Liver (tissue), 9 donors: ENCODE measurements around the gene MYO7A. TPM values are rescaled to one million over a fixed set of nuclear protein-coding genes. Genes with fewer than 3 reads are reported as not detected.

Source experiments
- DNase-seq: peaks from one replicate; pipeline ENCODE4 v3.0.0-alpha.2; 2017; ENCODE audit warnings: low spot score
- H3K27ac ChIP-seq, 2 donors: one replicate each; pipeline ENCODE4 v1.7.0; 2013; ENCODE audit warnings: inconsistent platforms in 2 of 2, low read length in 2 of 2, control low read depth in 1 of 2, low read depth in 1 of 2, mild to moderate bottlenecking in 1 of 2
- H3K27me3 ChIP-seq, 4 donors: one replicate each; pipeline versions ENCODE4 v1.6.1 to v1.7.0; 2013; ENCODE audit warnings: low read length in 3 of 4, inconsistent platforms in 1 of 4, mild to moderate bottlenecking in 1 of 4, moderate library complexity in 1 of 4; ENCODE audit not compliant: control insufficient read depth in 4 of 4, insufficient read depth in 4 of 4
- H3K36me3 ChIP-seq, 4 donors: one replicate each; pipeline versions ENCODE4 v1.6.1 to v1.7.0; 2013; ENCODE audit warnings: low read length in 3 of 4, mild to moderate bottlenecking in 3 of 4, low read depth in 1 of 4, moderate library complexity in 1 of 4; ENCODE audit not compliant: control insufficient read depth in 4 of 4, insufficient read depth in 3 of 4
- H3K4me1 ChIP-seq, 4 donors: one replicate each; pipeline versions ENCODE4 v1.6.1 to v1.7.0; 2013; ENCODE audit warnings: low read length in 3 of 4, mild to moderate bottlenecking in 3 of 4, moderate library complexity in 1 of 4; ENCODE audit not compliant: control insufficient read depth in 4 of 4, insufficient read depth in 4 of 4
- H3K4me3 ChIP-seq, 3 donors: one replicate each; pipeline versions ENCODE4 v1.6.1 to v1.7.0; 2013; ENCODE audit warnings: low read length in 3 of 3, control low read depth in 1 of 3, low read depth in 1 of 3, mild to moderate bottlenecking in 1 of 3
- H3K9ac ChIP-seq, 2 donors: one replicate each; pipeline ENCODE4 v1.7.0; 2013; ENCODE audit warnings: low read length in 2 of 2, mild to moderate bottlenecking in 2 of 2, moderate library complexity in 2 of 2, control low read depth in 1 of 2, low read depth in 1 of 2
- H3K9me3 ChIP-seq, 4 donors: one replicate each; pipeline versions ENCODE4 v1.6.1 to v1.7.0; 2013; ENCODE audit warnings: low read length in 3 of 4; ENCODE audit not compliant: control insufficient read depth in 4 of 4
- EGR1 ChIP-seq, 2 donors: IDR thresholded peaks; 2 replicates each; pipeline ENCODE4 v1.6.1; 2016 to 2018; ENCODE audit warnings: antibody characterized with exemption in 2 of 2, low read depth in 2 of 2
- FOXA1 ChIP-seq: IDR thresholded peaks from 2 replicates; pipeline ENCODE4 v1.6.1; 2016; ENCODE audit warnings: antibody characterized with exemption
- FOXA2 ChIP-seq: IDR thresholded peaks from 2 replicates; pipeline ENCODE4 v1.6.1; 2016; ENCODE audit warnings: antibody characterized with exemption
- GABPA ChIP-seq, 2 donors: IDR thresholded peaks in 1 of 2; conservative IDR thresholded peaks in 1 of 2; 2 replicates each; pipeline ENCODE4 v1.6.1; 2016; ENCODE audit warnings: antibody characterized with exemption in 2 of 2, mild to moderate bottlenecking in 1 of 2, moderate library complexity in 1 of 2
- HNF4A ChIP-seq, 2 donors: conservative IDR thresholded peaks; 2 replicates each; pipeline ENCODE4 v1.6.1; 2016; ENCODE audit warnings: antibody characterized with exemption in 2 of 2, mild to moderate bottlenecking in 2 of 2
- HNF4G ChIP-seq: IDR thresholded peaks from 2 replicates; pipeline ENCODE4 v1.6.1; 2016; ENCODE audit warnings: antibody characterized with exemption
- JUND ChIP-seq, 2 donors: IDR thresholded peaks; 2 replicates each; pipeline ENCODE4 v1.6.1; 2016; ENCODE audit warnings: antibody characterized with exemption in 2 of 2
- MAX ChIP-seq: IDR thresholded peaks from 2 replicates; pipeline ENCODE4 v1.6.1; 2016; ENCODE audit warnings: antibody characterized with exemption
- NR2F2 ChIP-seq: IDR thresholded peaks from 2 replicates; pipeline ENCODE4 v1.6.1; 2016; ENCODE audit warnings: antibody characterized with exemption
- RAD21 ChIP-seq, 2 donors: IDR thresholded peaks; 2 replicates each; pipeline ENCODE4 v1.6.1; 2016; ENCODE audit warnings: antibody characterized with exemption in 2 of 2, mild to moderate bottlenecking in 2 of 2
- REST ChIP-seq: IDR thresholded peaks from 2 replicates; pipeline ENCODE4 v1.6.1; 2016; ENCODE audit warnings: antibody characterized with exemption, mild to moderate bottlenecking
- RXRA ChIP-seq, 2 donors: IDR thresholded peaks; 2 replicates each; pipeline ENCODE4 v1.6.1; 2017 to 2018; ENCODE audit warnings: antibody characterized with exemption in 2 of 2, mild to moderate bottlenecking in 1 of 2
- SP1 ChIP-seq: IDR thresholded peaks from 2 replicates; pipeline ENCODE4 v1.6.1; 2018; ENCODE audit warnings: antibody characterized with exemption, mild to moderate bottlenecking
- TAF1 ChIP-seq: conservative IDR thresholded peaks from 2 replicates; pipeline ENCODE4 v1.6.1; 2016; ENCODE audit warnings: antibody characterized with exemption, mild to moderate bottlenecking
- YY1 ChIP-seq: IDR thresholded peaks from 2 replicates; pipeline ENCODE4 v1.6.1; 2016; ENCODE audit warnings: antibody characterized with exemption, mild to moderate bottlenecking
- WGBS: extraction: QIAGEN DNeasy Blood & Tissue Kit; methylation state at CpG from one replicate; pipeline ENCODE4 v1.1.7; 2013; 5-methylcytosine and 5-hydroxymethylcytosine counted together
- polyA plus RNA-seq, 2 donors: library from polyadenylated mRNA; stranded (reverse) in 1 of 2; unstranded in 1 of 2; fragments of 200-250 nt in 1 of 2; fragments of >200 nt in 1 of 2; fragmentation: Nextera tagmentation in 1 of 2; extraction: Ambion mirVana in 1 of 2; gene quantifications; one replicate each; pipeline versions ENCODE4 v1.2.1 to v1.2.3, GENCODE V29; 2013 to 2015
- total RNA-seq, 2 donors: library from RNA; depleted of rRNA; stranded (reverse); fragments of >200 nt; gene quantifications; one replicate each; pipeline ENCODE4 v1.2.3, GENCODE V29; 2014
- TF ChIP-seq, protein P1 (sequence below): IDR thresholded peaks from 2 replicates; pipeline ENCODE4 v1.6.1; 2016; ENCODE audit warnings: antibody characterized with exemption
- TF ChIP-seq, protein P2 (sequence below): IDR thresholded peaks from 2 replicates; pipeline ENCODE4 v1.6.1; 2016; ENCODE audit warnings: antibody characterized with exemption
- TF ChIP-seq, protein P3 (sequence below): fragments of 150-350 bp; IDR thresholded peaks from 2 replicates; pipeline ENCODE4 v1.5.1; 2017; ENCODE audit warnings: improper control_type of control experiment, low read depth, low read length; ENCODE audit not compliant: missing input control
- donor health status: healthy.
- donor health status: healthy.
- donor health status: healthy.
- donor health status: healthy.
- donor health status: healthy.

Gene MYO7A
- total and polyA plus RNA-seq, 4 donors = 7.3 to 33.6 (median 11.3) TPM

DNA sequence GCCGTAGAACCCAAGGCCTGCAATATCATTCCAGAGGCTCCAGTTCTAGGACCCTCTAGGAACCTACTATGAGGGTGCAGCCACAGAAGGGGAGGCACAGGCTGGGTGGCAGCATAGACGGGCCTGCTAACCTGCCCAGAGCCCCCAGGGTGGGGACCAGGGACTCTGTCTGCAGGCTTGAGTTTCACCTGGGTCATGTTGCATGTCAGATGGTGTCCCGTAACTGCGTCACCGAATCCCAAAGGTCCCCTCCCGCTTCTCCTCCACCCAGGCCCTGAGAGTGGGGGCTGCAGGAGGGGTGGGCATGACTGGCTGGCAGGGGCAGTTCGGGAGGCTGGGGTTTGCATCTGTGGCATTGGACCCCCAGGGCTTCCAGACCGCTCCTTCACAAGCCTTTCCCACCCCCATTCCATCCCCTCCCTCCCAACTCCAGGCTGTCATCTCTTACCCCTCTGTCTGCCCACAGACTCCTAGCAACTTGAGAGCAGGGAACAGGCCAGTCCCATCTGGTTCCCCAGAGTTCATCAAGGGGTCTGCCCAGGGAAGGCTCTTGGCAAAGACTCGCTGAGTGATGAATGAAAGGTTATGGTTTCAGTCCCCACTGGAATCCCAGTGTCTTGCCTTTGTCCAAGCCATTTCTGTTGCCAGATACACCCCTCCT is 16.3 kb downstream of the MYO7A start:
- no peak overlapping the region for H3K9ac ChIP-seq
- peaks cover 13 to 35% (median 23%) of the 10 kb centered on the region in 4 donors for H3K4me1 ChIP-seq
- H3K9me3 ChIP-seq = no peaks in the 10 kb centered on the region
- DNase-seq = no peak
- H3K27me3 ChIP-seq = no peaks in the 10 kb centered on the region
- no peak overlapping the region for H3K4me3 ChIP-seq
- no peaks in the 10 kb centered on the region for H3K36me3 ChIP-seq
- TF ChIP-seq FOXA1 (no peak), TAF1 (no peak), FOXA2 (no peak), YY1 (no peak), HNF4A (conservative IDR thresholded peaks at IDR 0.05) (no peak), SP1 (no peak), GABPA (IDR thresholded peaks at IDR 0.05 in 1 of 2, conservative IDR thresholded peaks at IDR 0.05 in 1 of 2) (no peak), MAX (no peak), HNF4G (no peak), RAD21 (IDR thresholded peaks at IDR 0.05) (no peak), REST (no peak), RXRA (IDR thresholded peaks at IDR 0.05) (no peak), NR2F2 (no peak), JUND (IDR thresholded peaks at IDR 0.05) (no peak), EGR1 (IDR thresholded peaks at IDR 0.05; ENCODE audit: low read depth in 2 of 2) (no peak)
- TF ChIP-seq, protein P1, sequence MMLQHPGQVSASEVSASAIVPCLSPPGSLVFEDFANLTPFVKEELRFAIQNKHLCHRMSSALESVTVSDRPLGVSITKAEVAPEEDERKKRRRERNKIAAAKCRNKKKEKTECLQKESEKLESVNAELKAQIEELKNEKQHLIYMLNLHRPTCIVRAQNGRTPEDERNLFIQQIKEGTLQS = no peak
- TF ChIP-seq, protein P2, sequence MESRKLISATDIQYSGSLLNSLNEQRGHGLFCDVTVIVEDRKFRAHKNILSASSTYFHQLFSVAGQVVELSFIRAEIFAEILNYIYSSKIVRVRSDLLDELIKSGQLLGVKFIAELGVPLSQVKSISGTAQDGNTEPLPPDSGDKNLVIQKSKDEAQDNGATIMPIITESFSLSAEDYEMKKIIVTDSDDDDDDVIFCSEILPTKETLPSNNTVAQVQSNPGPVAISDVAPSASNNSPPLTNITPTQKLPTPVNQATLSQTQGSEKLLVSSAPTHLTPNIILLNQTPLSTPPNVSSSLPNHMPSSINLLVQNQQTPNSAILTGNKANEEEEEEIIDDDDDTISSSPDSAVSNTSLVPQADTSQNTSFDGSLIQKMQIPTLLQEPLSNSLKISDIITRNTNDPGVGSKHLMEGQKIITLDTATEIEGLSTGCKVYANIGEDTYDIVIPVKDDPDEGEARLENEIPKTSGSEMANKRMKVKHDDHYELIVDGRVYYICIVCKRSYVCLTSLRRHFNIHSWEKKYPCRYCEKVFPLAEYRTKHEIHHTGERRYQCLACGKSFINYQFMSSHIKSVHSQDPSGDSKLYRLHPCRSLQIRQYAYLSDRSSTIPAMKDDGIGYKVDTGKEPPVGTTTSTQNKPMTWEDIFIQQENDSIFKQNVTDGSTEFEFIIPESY = no peak
- TF ChIP-seq, protein P3, sequence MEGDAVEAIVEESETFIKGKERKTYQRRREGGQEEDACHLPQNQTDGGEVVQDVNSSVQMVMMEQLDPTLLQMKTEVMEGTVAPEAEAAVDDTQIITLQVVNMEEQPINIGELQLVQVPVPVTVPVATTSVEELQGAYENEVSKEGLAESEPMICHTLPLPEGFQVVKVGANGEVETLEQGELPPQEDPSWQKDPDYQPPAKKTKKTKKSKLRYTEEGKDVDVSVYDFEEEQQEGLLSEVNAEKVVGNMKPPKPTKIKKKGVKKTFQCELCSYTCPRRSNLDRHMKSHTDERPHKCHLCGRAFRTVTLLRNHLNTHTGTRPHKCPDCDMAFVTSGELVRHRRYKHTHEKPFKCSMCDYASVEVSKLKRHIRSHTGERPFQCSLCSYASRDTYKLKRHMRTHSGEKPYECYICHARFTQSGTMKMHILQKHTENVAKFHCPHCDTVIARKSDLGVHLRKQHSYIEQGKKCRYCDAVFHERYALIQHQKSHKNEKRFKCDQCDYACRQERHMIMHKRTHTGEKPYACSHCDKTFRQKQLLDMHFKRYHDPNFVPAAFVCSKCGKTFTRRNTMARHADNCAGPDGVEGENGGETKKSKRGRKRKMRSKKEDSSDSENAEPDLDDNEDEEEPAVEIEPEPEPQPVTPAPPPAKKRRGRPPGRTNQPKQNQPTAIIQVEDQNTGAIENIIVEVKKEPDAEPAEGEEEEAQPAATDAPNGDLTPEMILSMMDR = no peak
- H3K27ac ChIP-seq = no peak overlapping the region
- WGBS = 95% methylated on average over 9 of the region's 9 CpGs
